Gastroesophageal sphincter (tissue), 2 donors: Measurements from ENCODE around the gene TNS1.

Experiments
- POLR2A ChIP-seq, 2 donors: fragments of 450-650 bp; IDR thresholded peaks; one replicate each; pipeline ENCODE4 v1.6.1; 2017; ENCODE audit warnings: antibody characterized with exemption in 2 of 2, mild to moderate bottlenecking in 2 of 2, moderate library complexity in 1 of 2
- POLR2AphosphoS5 ChIP-seq: sonication (generic); formaldehyde crosslinking; IDR thresholded peaks from one replicate; pipeline ENCODE4 v1.6.1; 2017; ENCODE audit warnings: antibody characterized with exemption

- TF ChIP-seq POLR2AphosphoS5: no peak
- no peak for TF ChIP-seq POLR2A (IDR thresholded peaks at IDR 0.05)
Observed at GRCh38 chr2:217791551-217791950, 211.2 kb downstream of the TNS1 start.
